ENCODE measurements around the gene COTL1. TPM values are rescaled to one million over a fixed set of nuclear protein-coding genes. Genes with fewer than 3 reads are reported as not detected.
A peak's percentile ranks its signal among the peaks of the same experiment; 100 is the strongest.
"Not testable (repeated sequence)": the region's sequence is repeated elsewhere in the genome, so short reads cannot be mapped to it uniquely, and the experiment has no call there.

Gene COTL1
- total and polyA plus RNA-seq, 2 donors from 2014 or later, result 122 to 136 TPM

- Histone ChIP-seq H3K9me3 (ENCODE audit: control insufficient read depth in 2 of 3, insufficient read depth in 1 of 3, low read length in 3 of 3) (no peaks in the 10 kb centered on the region), H3K9ac (ENCODE audit: low read length in 3 of 3) (no peak overlapping the region), H3K27me3 (ENCODE audit: control insufficient read depth, insufficient read depth, low read length) (no peaks in the 10 kb centered on the region), H3K4me1 (ENCODE audit: control insufficient read depth in 2 of 3, insufficient read depth in 2 of 3, low read depth in 1 of 3, low read length in 3 of 3) (peaks cover 0 to 13% (median 0%) of the 10 kb centered on the region in 3 donors), H3K4me3 (ENCODE audit: low read length in 3 of 3) (no peak overlapping the region), H3K27ac (ENCODE audit: low read depth in 2 of 2, low read length in 2 of 2) (no peak overlapping the region), H3K36me3 (ENCODE audit: control insufficient read depth in 2 of 3, insufficient read depth in 3 of 3, low read length in 3 of 3) (no peaks in the 10 kb centered on the region)
- DNase-seq (peak; percentile 66 to 95 (median 74)), FAIRE-seq (no peak)
- intact Hi-C loops (cut with DNase I), result no loop called here
- no peak for TF ChIP-seq CTCF (IDR thresholded peaks at IDR 0.05; ENCODE audit: borderline replicate concordance, extremely low read depth, insufficient read depth)
Observed at GRCh38 chr16:84633622-84634021, 15.7 kb upstream of the COTL1 start.

DNA sequence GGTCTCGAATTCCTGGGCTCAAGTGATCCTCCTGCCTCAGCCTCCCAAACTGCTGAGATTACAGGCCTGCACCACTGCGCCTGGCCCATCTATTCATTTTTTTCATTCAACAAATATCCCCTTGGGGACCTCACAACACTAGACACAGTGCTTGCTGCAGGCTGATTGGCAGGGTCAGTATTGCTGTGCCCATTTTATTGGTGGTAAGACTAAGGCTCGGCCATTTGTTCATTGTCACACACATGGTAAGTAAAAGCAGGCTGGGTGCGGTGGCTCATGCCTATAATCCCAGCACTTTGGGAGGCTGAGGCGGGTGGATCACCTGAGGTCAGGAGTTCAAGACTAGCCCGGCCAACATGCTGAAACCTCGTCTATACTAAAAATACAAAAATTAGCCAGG is 15.0 kb upstream of the COTL1 start:
- intact Hi-C loops (cut with DNase I); FAIRE-seq: not testable (repeated sequence)
- H3K4me1 ChIP-seq (ENCODE audit: control insufficient read depth in 2 of 3, insufficient read depth in 2 of 3, low read depth in 1 of 3, low read length in 3 of 3), result peaks cover 0 to 12% (median 0%) of the 10 kb centered on the region in 3 donors

DNA sequence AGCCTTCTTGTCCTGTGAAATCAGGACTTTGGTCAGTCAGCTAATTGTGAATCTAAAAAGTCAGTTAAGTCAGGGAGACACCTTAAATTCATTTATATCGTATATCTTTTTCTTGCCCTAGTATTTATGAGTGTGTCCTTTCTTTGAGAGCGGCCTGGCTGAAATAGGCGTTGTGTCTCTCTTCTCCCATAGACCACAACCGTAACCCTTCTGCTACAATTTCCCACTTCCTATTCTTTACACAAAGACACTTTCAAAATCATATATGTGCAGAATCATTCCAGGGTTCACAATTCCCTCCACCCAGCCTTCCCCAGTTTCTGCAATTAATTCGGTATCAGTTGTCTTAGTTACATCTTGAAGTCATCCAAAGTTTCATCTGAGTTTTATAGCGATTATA is 14.0 kb upstream of the COTL1 start:
- Histone ChIP-seq H3K4me1 (ENCODE audit: control insufficient read depth in 2 of 3, insufficient read depth in 2 of 3, low read depth in 1 of 3, low read length in 3 of 3) (peaks cover 0 to 12% (median 0%) of the 10 kb centered on the region in 3 donors), H3K36me3 (ENCODE audit: control insufficient read depth in 2 of 3, insufficient read depth in 3 of 3, low read length in 3 of 3) (no peaks in the 10 kb centered on the region), H3K4me3 (ENCODE audit: low read length in 3 of 3) (no peak overlapping the region), H3K9me3 (ENCODE audit: control insufficient read depth in 2 of 3, insufficient read depth in 1 of 3, low read length in 3 of 3) (no peaks in the 10 kb centered on the region), H3K9ac (ENCODE audit: low read length in 3 of 3) (no peak overlapping the region), H3K27ac (ENCODE audit: low read depth in 2 of 2, low read length in 2 of 2) (no peak overlapping the region), H3K27me3 (ENCODE audit: control insufficient read depth, insufficient read depth, low read length) (no peaks in the 10 kb centered on the region)
- DNase-seq (no peak), FAIRE-seq (no peak)
- intact Hi-C loops (cut with DNase I), result no loop called here
- TF ChIP-seq CTCF (IDR thresholded peaks at IDR 0.05; ENCODE audit: borderline replicate concordance, extremely low read depth, insufficient read depth), result no peak

More for the DNA sequence above, 15.0 kb upstream of the COTL1 start:
- not testable (repeated sequence) for H3K36me3 ChIP-seq (ENCODE audit: control insufficient read depth in 2 of 3, insufficient read depth in 3 of 3, low read length in 3 of 3); H3K4me3 ChIP-seq (ENCODE audit: low read length in 3 of 3); H3K9ac ChIP-seq (ENCODE audit: low read length in 3 of 3); H3K27ac ChIP-seq (ENCODE audit: low read depth in 2 of 2, low read length in 2 of 2); H3K9me3 ChIP-seq (ENCODE audit: control insufficient read depth in 2 of 3, insufficient read depth in 1 of 3, low read length in 3 of 3); DNase-seq; H3K27me3 ChIP-seq (ENCODE audit: control insufficient read depth, insufficient read depth, low read length)

GRCh38 chr16:84631153-84631466 is 13.2 kb upstream of the COTL1 start:
- Histone ChIP-seq H3K9ac (ENCODE audit: low read length in 3 of 3) (no peak overlapping the region), H3K27ac (ENCODE audit: low read depth in 2 of 2, low read length in 2 of 2) (no peak overlapping the region), H3K27me3 (ENCODE audit: control insufficient read depth, insufficient read depth, low read length) (no peaks in the 10 kb centered on the region), H3K9me3 (ENCODE audit: control insufficient read depth in 2 of 3, insufficient read depth in 1 of 3, low read length in 3 of 3) (no peaks in the 10 kb centered on the region), H3K4me1 (ENCODE audit: control insufficient read depth in 2 of 3, insufficient read depth in 2 of 3, low read depth in 1 of 3, low read length in 3 of 3) (peaks cover 0 to 12% (median 0%) of the 10 kb centered on the region in 3 donors), H3K4me3 (ENCODE audit: low read length in 3 of 3) (no peak overlapping the region), H3K36me3 (ENCODE audit: control insufficient read depth in 2 of 3, insufficient read depth in 3 of 3, low read length in 3 of 3) (no peaks in the 10 kb centered on the region)
- FAIRE-seq, result no peak
- no peak for TF ChIP-seq CTCF (IDR thresholded peaks at IDR 0.05; ENCODE audit: borderline replicate concordance, extremely low read depth, insufficient read depth)
- DNase-seq, result no peak
- intact Hi-C loops (cut with DNase I), result no loop called here

Measured in kidney (tissue), 14 donors.